A549 (cell line): ENCODE data around the gene SLC9A3. TPM values are rescaled to one million over a fixed set of nuclear protein-coding genes. Genes with fewer than 3 reads are reported as not detected.

Experiments used
- ATAC-seq, 2 experiments: fragments of 200-7000 bp in 1 of 2; fragments of >200 bp in 1 of 2; cut with Nextera tagmentation in 1 of 2; cut with Tn5 transposase in 1 of 2; 3 replicates each; pipeline versions ENCODE4 v1.8.0 to v1.9.1; 2018 to 2020; ENCODE audit warnings: mild to moderate bottlenecking in 1 of 2, moderate library complexity in 1 of 2
- CTCF ChIA-PET: fragments of 300-600 bp; sonication (Branson Sonifier 250); formaldehyde crosslinking; extraction: SDS; loops from one replicate; lab custom pipeline; 2021; ENCODE audit warnings: antibody characterized with exemption, inconsistent platforms; lab: Yijun Ruan, JAX
- POLR2A ChIA-PET: fragments of 350-600 bp; formaldehyde crosslinking; extraction: SDS; loops from one replicate; lab custom pipeline; 2021; ENCODE audit warnings: antibody characterized with exemption, inconsistent platforms; lab: Yijun Ruan, JAX
- DNase-seq, 2 experiments: peaks; one replicate each; pipeline versions ENCODE4 v3.0.0 to v3.0.0-alpha.2; 2011 to 2016; ENCODE audit warnings: low read depth in 1 of 2, low spot score in 1 of 2
- FAIRE-seq: peaks from 2 replicates; lab custom pipeline; 2011; peaks lifted over from hg19 to GRCh38; lab: Jason Lieb, UNC
- H3K27ac ChIP-seq, 2 experiments: fragments of >200 bp; sonication (Bioruptor Twin); formaldehyde crosslinking; 3 replicates each; pipeline ENCODE4 v1.5.1; 2016 to 2017
- H3K4me1 ChIP-seq: fragments of >200 bp; sonication (Bioruptor Twin); formaldehyde crosslinking; 3 replicates; pipeline ENCODE4 v1.6.1; 2016
- H3K4me2 ChIP-seq: fragments of >200 bp; sonication (Bioruptor Twin); formaldehyde crosslinking; 3 replicates; pipeline ENCODE4 v1.6.1; 2016
- H3K4me3 ChIP-seq: fragments of >200 bp; sonication (Bioruptor Twin); formaldehyde crosslinking; 3 replicates; pipeline ENCODE4 v1.5.1; 2016
- H3K9me3 ChIP-seq: fragments of >200 bp; sonication (Bioruptor Twin); formaldehyde crosslinking; 3 replicates; pipeline ENCODE4 v1.6.1; 2016
- BHLHE40 ChIP-seq: IDR thresholded peaks from 2 replicates; pipeline ENCODE4 v1.6.1; 2012; ENCODE audit warnings: low read depth, low read length, inconsistent platforms
- CBX2 ChIP-seq: fragments of 200-600 bp; sonication (generic); IDR thresholded peaks from 2 replicates; pipeline ENCODE4 v1.6.1; 2016; ENCODE audit warnings: low read depth, mild to moderate bottlenecking, borderline replicate concordance
- CHD2 ChIP-seq: fragments of 150-350 bp; IDR thresholded peaks from 2 replicates; pipeline ENCODE4 v1.6.1; 2014; ENCODE audit warnings: low read length; ENCODE audit not compliant: partially characterized antibody
- EP300 ChIP-seq, 2 experiments: fragments of >200 bp; sonication (Bioruptor Twin); formaldehyde crosslinking; IDR thresholded peaks; 2 replicates in 1 of 2; 3 replicates in 1 of 2; pipeline ENCODE4 v1.6.1; 2016 to 2017
- HDAC2 ChIP-seq: fragments of 200-600 bp; sonication (generic); IDR thresholded peaks from 2 replicates; pipeline ENCODE4 v1.6.1; 2016
- HOXA7 ChIP-seq: fragments of 250-450 bp; sonication (Bioruptor Pico); IDR thresholded peaks from 2 replicates; pipeline ENCODE4 v1.5.0; 2020; ENCODE audit warnings: mild to moderate bottlenecking, moderate library complexity
- HOXB13 ChIP-seq: fragments of 250-450 bp; sonication (Bioruptor Pico); IDR thresholded peaks from 2 replicates; pipeline ENCODE4 v1.5.0; 2020; ENCODE audit warnings: low read depth, mild to moderate bottlenecking, moderate library complexity
- NR3C1 ChIP-seq: fragments of >200 bp; sonication (Bioruptor Twin); formaldehyde crosslinking; IDR thresholded peaks from 3 replicates; pipeline ENCODE4 v1.6.1; 2017
- POLR2A ChIP-seq: IDR thresholded peaks from 2 replicates; pipeline ENCODE4 v1.6.1; 2012; ENCODE audit warnings: mild to moderate bottlenecking, low read length
- RFX5 ChIP-seq: fragments of 450-650 bp; IDR thresholded peaks from 2 replicates; pipeline ENCODE4 v1.7.1; 2014; ENCODE audit warnings: antibody characterized with exemption, mild to moderate bottlenecking, moderate library complexity
- RNF2 ChIP-seq: fragments of 200-600 bp; sonication (generic); IDR thresholded peaks from 2 replicates; pipeline ENCODE4 v1.6.1; 2016; ENCODE audit warnings: low read depth, mild to moderate bottlenecking, antibody characterized with exemption, moderate library complexity, borderline replicate concordance
- SMC3 ChIP-seq: fragments of >200 bp; sonication (Bioruptor Twin); formaldehyde crosslinking; IDR thresholded peaks from 3 replicates; pipeline ENCODE4 v1.6.1; 2018; ENCODE audit warnings: inconsistent platforms
- SREBF2 ChIP-seq: fragments of 450-650 bp; IDR thresholded peaks from 2 replicates; pipeline ENCODE4 v1.6.1; 2014; ENCODE audit warnings: mild to moderate bottlenecking, moderate library complexity
- TP53 ChIP-seq: fragments of 250-450 bp; sonication (Bioruptor Pico); IDR thresholded peaks from 2 replicates; pipeline ENCODE4 v1.5.0; 2021; ENCODE audit warnings: mild to moderate bottlenecking, moderate library complexity
- ZFP36 ChIP-seq: fragments of 450-650 bp; IDR thresholded peaks from 2 replicates; pipeline ENCODE4 v1.6.1; 2014; ENCODE audit warnings: borderline replicate concordance; ENCODE audit not compliant: partially characterized antibody
- ZSCAN20 ChIP-seq: fragments of 250-450 bp; sonication (Bioruptor Pico); IDR thresholded peaks from 2 replicates; pipeline ENCODE4 v1.8.0; 2022; ENCODE audit warnings: mild to moderate bottlenecking, moderate library complexity
- WGBS: methylation state at CpG from one replicate; pipeline ENCODE4 v1.1.6; 2017; ENCODE audit errors: missing lambda C conversion rate; 5-methylcytosine and 5-hydroxymethylcytosine counted together
- polyA minus RNA-seq: library from RNA; depleted of rRNA, polyadenylated mRNA; stranded (reverse); fragments of >200 nt; gene quantifications from 2 replicates; pipeline ENCODE4 v1.2.3, GENCODE V29; 2011; rRNA and poly(A)+ RNA removed
- polyA plus RNA-seq, 4 experiments: library from polyadenylated mRNA; depleted of rRNA in 3 of 4; stranded (reverse); fragments of >200 nt; fragmentation: RNase III in 1 of 4; extraction: RNeasy Plus Mini Kit Qiagen cat#74134 plus additional on column Dnase treatment in 1 of 4; gene quantifications; 2 replicates in 3 of 4; 3 replicates in 1 of 4; pipeline ENCODE4 v1.2.3, GENCODE V29; 2011 to 2017
- TF ChIP-seq, protein P1 (sequence below): fragments of 250-450 bp; sonication (Bioruptor Pico); IDR thresholded peaks from 2 replicates; pipeline ENCODE4 v1.5.0; 2021; ENCODE audit warnings: mild to moderate bottlenecking, moderate library complexity, borderline replicate concordance
- TF ChIP-seq, protein P2 (sequence below): fragments of 250-450 bp; sonication (Bioruptor Pico); IDR thresholded peaks from 2 replicates; pipeline ENCODE4 v1.5.0; 2020; ENCODE audit warnings: low read depth, mild to moderate bottlenecking, moderate library complexity
- TF ChIP-seq, protein P3 (sequence below): fragments of >200 bp; sonication (Bioruptor Twin); formaldehyde crosslinking; IDR thresholded peaks from 3 replicates; pipeline ENCODE4 v1.5.1; 2016
- TF ChIP-seq, protein P4 (sequence below): IDR thresholded peaks from 2 replicates; pipeline ENCODE4 v1.6.1; 2012
- TF ChIP-seq, protein P5 (sequence below): IDR thresholded peaks from 2 replicates; pipeline ENCODE4 v1.6.1; 2012; ENCODE audit warnings: low read depth, borderline replicate concordance
- TF ChIP-seq, protein P6 (sequence below): IDR thresholded peaks from 2 replicates; pipeline ENCODE4 v1.6.1; 2012
- TF ChIP-seq, protein P7 (sequence below): fragments of >200 bp; sonication (Bioruptor Twin); formaldehyde crosslinking; IDR thresholded peaks from 2 replicates; pipeline ENCODE4 v1.6.1; 2016
- TF ChIP-seq, protein P8 (sequence below): fragments of >200 bp; sonication (Bioruptor Twin); formaldehyde crosslinking; IDR thresholded peaks from 3 replicates; pipeline ENCODE4 v1.6.1; 2016

The SLC9A3 gene
- polyA plus RNA-seq (2011; rRNA removed) = 1.3 and 1.5 TPM in 2 replicates
- 1.5 and 2.7 TPM in 2 replicates for polyA plus RNA-seq (2012; cell fraction: cytosol; rRNA removed)
- 2.2 TPM in 2 replicates for polyA plus RNA-seq (2012; cell fraction: nucleus; rRNA removed)
- 1.3 TPM in 3 replicates for polyA plus RNA-seq (2017; fragmentation: RNase III; extraction: RNeasy Plus Mini Kit Qiagen cat#74134 plus additional on column Dnase treatment)
- polyA minus RNA-seq = 0.17 and 0.34 TPM in 2 replicates

DNA sequence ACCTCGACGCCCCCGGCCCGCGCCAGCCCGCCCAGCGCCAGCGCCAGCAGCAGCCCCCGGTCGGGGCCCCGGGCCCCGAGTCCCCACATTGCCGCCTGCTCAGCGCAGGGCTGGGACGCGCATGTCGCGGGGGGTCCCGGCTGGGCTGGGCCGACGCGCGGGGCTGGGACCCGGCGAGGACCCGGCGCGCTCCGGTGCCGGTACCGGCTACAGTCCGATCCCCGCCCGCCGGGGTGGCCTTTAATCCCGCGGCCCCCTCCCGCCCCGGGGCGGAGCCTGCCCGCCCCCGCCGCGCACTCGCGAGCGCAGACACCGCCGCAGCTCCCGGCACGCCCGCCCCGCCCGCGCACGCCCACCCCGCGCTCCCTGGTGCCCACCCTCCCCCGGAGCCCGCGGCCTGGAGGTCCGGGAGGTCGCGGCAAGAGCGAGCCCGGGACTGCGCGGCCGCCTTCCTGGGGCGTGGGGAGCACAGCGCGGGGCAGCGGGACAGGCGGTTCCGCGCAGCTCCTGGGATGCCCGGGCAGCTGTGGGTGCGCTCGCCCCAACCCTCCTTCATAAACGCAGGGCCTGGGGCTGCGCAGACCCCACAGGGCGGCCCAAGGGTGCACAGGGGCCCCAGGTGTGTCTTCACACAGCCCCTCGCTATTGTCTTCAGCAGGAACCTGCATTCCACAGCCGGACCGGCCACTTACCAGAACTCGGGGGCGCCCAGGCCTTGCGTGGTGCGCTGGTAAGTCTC lies at the start of gene SLC9A3:
Gene SLC9A3 (minus strand): TSS at position 216 of the 739 bp plus-strand sequence.
- Histone ChIP-seq H3K9me3 (peaks cover 3% of the 10 kb centered on the region; the same call in 1 of the 3 replicates), H3K4me1 (peaks cover 14% of the 10 kb centered on the region)
- 3% methylated on average over 6 of the region's 89 CpGs for WGBS
- no peak for DNase-seq
- no peak for FAIRE-seq
- TF ChIP-seq SMC3 (no peak), HOXA7 (no peak), CHD2 (no peak), TP53 (CRISPR knock-in tag) (no peak), POLR2A (no peak), RNF2 (no peak), CBX2 (no peak), SREBF2 (no peak), ZFP36 (no peak), ZSCAN20 (CRISPR knock-in tag) (no peak), EP300 (IDR thresholded peaks at IDR 0.05) (no peak)
- TF ChIP-seq, protein P1, sequence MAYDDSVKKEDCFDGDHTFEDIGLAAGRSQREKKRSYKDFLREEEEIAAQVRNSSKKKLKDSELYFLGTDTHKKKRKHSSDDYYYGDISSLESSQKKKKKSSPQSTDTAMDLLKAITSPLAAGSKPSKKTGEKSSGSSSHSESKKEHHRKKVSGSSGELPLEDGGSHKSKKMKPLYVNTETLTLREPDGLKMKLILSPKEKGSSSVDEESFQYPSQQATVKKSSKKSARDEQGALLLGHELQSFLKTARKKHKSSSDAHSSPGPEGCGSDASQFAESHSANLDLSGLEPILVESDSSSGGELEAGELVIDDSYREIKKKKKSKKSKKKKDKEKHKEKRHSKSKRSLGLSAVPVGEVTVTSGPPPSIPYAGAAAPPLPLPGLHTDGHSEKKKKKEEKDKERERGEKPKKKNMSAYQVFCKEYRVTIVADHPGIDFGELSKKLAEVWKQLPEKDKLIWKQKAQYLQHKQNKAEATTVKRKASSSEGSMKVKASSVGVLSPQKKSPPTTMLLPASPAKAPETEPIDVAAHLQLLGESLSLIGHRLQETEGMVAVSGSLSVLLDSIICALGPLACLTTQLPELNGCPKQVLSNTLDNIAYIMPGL (CRISPR knock-in tag) = no peak
- TF ChIP-seq, protein P2, sequence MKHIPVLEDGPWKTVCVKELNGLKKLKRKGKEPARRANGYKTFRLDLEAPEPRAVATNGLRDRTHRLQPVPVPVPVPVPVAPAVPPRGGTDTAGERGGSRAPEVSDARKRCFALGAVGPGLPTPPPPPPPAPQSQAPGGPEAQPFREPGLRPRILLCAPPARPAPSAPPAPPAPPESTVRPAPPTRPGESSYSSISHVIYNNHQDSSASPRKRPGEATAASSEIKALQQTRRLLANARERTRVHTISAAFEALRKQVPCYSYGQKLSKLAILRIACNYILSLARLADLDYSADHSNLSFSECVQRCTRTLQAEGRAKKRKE = no peak
- TF ChIP-seq, protein P3, sequence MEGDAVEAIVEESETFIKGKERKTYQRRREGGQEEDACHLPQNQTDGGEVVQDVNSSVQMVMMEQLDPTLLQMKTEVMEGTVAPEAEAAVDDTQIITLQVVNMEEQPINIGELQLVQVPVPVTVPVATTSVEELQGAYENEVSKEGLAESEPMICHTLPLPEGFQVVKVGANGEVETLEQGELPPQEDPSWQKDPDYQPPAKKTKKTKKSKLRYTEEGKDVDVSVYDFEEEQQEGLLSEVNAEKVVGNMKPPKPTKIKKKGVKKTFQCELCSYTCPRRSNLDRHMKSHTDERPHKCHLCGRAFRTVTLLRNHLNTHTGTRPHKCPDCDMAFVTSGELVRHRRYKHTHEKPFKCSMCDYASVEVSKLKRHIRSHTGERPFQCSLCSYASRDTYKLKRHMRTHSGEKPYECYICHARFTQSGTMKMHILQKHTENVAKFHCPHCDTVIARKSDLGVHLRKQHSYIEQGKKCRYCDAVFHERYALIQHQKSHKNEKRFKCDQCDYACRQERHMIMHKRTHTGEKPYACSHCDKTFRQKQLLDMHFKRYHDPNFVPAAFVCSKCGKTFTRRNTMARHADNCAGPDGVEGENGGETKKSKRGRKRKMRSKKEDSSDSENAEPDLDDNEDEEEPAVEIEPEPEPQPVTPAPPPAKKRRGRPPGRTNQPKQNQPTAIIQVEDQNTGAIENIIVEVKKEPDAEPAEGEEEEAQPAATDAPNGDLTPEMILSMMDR = no peak
- TF ChIP-seq, protein P4, sequence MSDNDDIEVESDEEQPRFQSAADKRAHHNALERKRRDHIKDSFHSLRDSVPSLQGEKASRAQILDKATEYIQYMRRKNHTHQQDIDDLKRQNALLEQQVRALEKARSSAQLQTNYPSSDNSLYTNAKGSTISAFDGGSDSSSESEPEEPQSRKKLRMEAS = no peak
- TF ChIP-seq, protein P5, sequence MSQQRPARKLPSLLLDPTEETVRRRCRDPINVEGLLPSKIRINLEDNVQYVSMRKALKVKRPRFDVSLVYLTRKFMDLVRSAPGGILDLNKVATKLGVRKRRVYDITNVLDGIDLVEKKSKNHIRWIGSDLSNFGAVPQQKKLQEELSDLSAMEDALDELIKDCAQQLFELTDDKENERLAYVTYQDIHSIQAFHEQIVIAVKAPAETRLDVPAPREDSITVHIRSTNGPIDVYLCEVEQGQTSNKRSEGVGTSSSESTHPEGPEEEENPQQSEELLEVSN = no peak
- TF ChIP-seq, protein P6, sequence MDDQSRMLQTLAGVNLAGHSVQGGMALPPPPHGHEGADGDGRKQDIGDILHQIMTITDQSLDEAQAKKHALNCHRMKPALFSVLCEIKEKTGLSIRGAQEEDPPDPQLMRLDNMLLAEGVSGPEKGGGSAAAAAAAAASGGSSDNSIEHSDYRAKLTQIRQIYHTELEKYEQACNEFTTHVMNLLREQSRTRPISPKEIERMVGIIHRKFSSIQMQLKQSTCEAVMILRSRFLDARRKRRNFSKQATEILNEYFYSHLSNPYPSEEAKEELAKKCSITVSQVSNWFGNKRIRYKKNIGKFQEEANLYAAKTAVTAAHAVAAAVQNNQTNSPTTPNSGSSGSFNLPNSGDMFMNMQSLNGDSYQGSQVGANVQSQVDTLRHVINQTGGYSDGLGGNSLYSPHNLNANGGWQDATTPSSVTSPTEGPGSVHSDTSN = no peak
- TF ChIP-seq, all 56 proteins: peak for 0
- H3K27ac ChIP-seq = peak within 1 kb of the TSS in 1 of 2 experiments; percentile 18; a peak in 2 of 6 replicates
- H3K4me3 ChIP-seq = peak within 1 kb of the TSS; percentile 44
- ATAC-seq = no peak
- POLR2A ChIA-PET = no interaction called here
- CTCF ChIA-PET = interaction anchor here (1.0 kb wide), 1 partner anchor 15 kb away, joined by 3 read pairs; no protein-coding TSS in a partner anchor
- peak within 1 kb of the TSS; percentile 94 for H3K4me2 ChIP-seq

DNA sequence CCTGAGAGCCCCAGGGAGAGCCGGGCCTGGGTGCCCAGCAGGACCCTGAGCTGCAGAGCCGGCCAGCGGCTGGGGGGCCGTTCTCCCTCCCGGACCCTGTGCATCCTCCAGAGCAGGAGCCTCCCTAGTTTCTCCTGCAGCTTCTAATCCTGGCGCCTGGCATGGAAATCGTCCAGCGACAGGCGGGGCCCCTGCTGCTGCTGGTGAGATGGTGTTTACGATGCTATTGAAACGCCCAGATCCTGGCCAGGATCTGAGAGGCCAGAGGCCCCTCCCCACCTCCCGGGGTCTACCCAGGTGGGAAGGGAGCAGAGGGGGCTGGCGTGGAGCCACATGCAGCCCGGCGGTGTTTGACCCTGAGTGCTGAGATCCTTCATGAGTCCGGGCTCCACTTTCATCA lies 49.7 kb upstream of the SLC9A3 start:
- FAIRE-seq (no peak), ATAC-seq (no peak), DNase-seq (no peak)
- 52% methylated on average over 14 of the region's 16 CpGs for WGBS
- no peak for TF ChIP-seq BHLHE40
- TF ChIP-seq TP53 (CRISPR knock-in tag) = no peak
- no peak for TF ChIP-seq HOXB13
- TF ChIP-seq HDAC2 = no peak
- TF ChIP-seq, protein P7, sequence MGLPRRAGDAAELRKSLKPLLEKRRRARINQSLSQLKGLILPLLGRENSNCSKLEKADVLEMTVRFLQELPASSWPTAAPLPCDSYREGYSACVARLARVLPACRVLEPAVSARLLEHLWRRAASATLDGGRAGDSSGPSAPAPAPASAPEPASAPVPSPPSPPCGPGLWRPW = no peak
- TF ChIP-seq, protein P8, sequence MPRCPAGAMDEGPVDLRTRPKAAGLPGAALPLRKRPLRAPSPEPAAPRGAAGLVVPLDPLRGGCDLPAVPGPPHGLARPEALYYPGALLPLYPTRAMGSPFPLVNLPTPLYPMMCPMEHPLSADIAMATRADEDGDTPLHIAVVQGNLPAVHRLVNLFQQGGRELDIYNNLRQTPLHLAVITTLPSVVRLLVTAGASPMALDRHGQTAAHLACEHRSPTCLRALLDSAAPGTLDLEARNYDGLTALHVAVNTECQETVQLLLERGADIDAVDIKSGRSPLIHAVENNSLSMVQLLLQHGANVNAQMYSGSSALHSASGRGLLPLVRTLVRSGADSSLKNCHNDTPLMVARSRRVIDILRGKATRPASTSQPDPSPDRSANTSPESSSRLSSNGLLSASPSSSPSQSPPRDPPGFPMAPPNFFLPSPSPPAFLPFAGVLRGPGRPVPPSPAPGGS = no peak
- no peak for TF ChIP-seq NR3C1
- TF ChIP-seq RFX5 = no peak
- TF ChIP-seq, protein P1 (CRISPR knock-in tag) = no peak
- no peak for TF ChIP-seq ZFP36
- H3K4me3 ChIP-seq = no peak overlapping the region
- CTCF ChIA-PET = interaction anchor here (1.4 kb wide), 1 partner anchor 29 kb away, joined by 3 read pairs; no protein-coding TSS in a partner anchor
- H3K9me3 ChIP-seq = peaks cover 24% of the 10 kb centered on the region; the same call in 2 of the 3 replicates
- H3K4me2 ChIP-seq = no peak overlapping the region
- POLR2A ChIA-PET = no interaction called here
- no peaks in the 10 kb centered on the region for H3K4me1 ChIP-seq
- H3K27ac ChIP-seq = no peak overlapping the region
